ENCODE measurements around the gene IL18RAP. TPM values are rescaled to one million over a fixed set of nuclear protein-coding genes. Genes with fewer than 3 reads are reported as not detected.

IL18RAP gene
- polyA plus RNA-seq, 1 donor, result 1.0 TPM

GRCh38 chr2:102453501-102453900 lies 30.5 kb downstream of the IL18RAP start:
- Histone ChIP-seq H3K27me3 (ENCODE audit: control insufficient read depth, insufficient read depth, low read length) (no peaks in the 10 kb centered on the region), H3K27ac (ENCODE audit: low read length) (no peak overlapping the region), H3K4me3 (ENCODE audit: low read length) (no peak overlapping the region), H3K9me3 (ENCODE audit: control insufficient read depth, low read depth, low read length) (no peaks in the 10 kb centered on the region), H3K36me3 (ENCODE audit: control insufficient read depth, insufficient read depth, low read length) (no peaks in the 10 kb centered on the region), H3K4me1 (ENCODE audit: control insufficient read depth, insufficient read depth, low read length) (no peaks in the 10 kb centered on the region)
- DNase-seq, result peak; percentile 23 to 66
- 25% methylated on average over 1 of the region's 4 CpGs for WGBS (ENCODE audit: insufficient coverage, low lambda C conversion rate)

GRCh38 chr2:102455061-102455670 lies 32.2 kb downstream of the IL18RAP start:
- Histone ChIP-seq H3K4me1 (ENCODE audit: control insufficient read depth, insufficient read depth, low read length) (no peaks in the 10 kb centered on the region), H3K27ac (ENCODE audit: low read length) (no peak overlapping the region), H3K9me3 (ENCODE audit: control insufficient read depth, low read depth, low read length) (no peaks in the 10 kb centered on the region), H3K36me3 (ENCODE audit: control insufficient read depth, insufficient read depth, low read length) (no peaks in the 10 kb centered on the region), H3K4me3 (ENCODE audit: low read length) (no peak overlapping the region), H3K27me3 (ENCODE audit: control insufficient read depth, insufficient read depth, low read length) (no peaks in the 10 kb centered on the region)
- DNase-seq, result peak in 1 of 2 donors; percentile 9
- WGBS (ENCODE audit: insufficient coverage, low lambda C conversion rate), result no CpG with 5 or more reads among the region's 2 CpGs

DNA sequence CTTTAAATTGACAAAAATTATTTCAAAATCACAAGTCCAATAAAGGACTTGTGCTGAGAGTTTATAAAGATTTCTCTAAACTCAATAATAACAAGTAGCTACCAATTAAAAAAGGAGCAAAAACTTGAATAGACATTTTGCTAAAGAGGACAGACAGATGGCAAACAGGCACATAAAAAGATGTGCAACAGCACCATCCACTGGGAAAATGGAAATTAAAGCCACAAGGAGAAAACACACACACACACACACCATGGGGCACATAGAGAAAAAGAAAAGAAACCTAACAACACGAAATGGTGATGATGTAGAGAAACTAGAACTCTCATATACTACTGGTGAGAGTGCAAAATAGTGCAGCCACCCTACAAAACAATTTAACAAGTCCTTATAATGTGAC lies 37.5 kb downstream of the IL18RAP start:
- no peak for DNase-seq
- Histone ChIP-seq H3K36me3 (ENCODE audit: control insufficient read depth, insufficient read depth, low read length) (no peaks in the 10 kb centered on the region), H3K9me3 (ENCODE audit: control insufficient read depth, low read depth, low read length) (no peaks in the 10 kb centered on the region), H3K27me3 (ENCODE audit: control insufficient read depth, insufficient read depth, low read length) (no peaks in the 10 kb centered on the region), H3K27ac (ENCODE audit: low read length) (no peak overlapping the region), H3K4me1 (ENCODE audit: control insufficient read depth, insufficient read depth, low read length) (no peaks in the 10 kb centered on the region), H3K4me3 (ENCODE audit: low read length) (no peak overlapping the region)
- no CpG with 5 or more reads among the region's 1 CpG for WGBS (ENCODE audit: insufficient coverage, low lambda C conversion rate)

GRCh38 chr2:102461188-102461587 lies 38.2 kb downstream of the IL18RAP start:
- Histone ChIP-seq H3K36me3 (ENCODE audit: control insufficient read depth, insufficient read depth, low read length) (no peaks in the 10 kb centered on the region), H3K4me1 (ENCODE audit: control insufficient read depth, insufficient read depth, low read length) (no peaks in the 10 kb centered on the region), H3K27me3 (ENCODE audit: control insufficient read depth, insufficient read depth, low read length) (no peaks in the 10 kb centered on the region), H3K27ac (ENCODE audit: low read length) (no peak overlapping the region), H3K9me3 (ENCODE audit: control insufficient read depth, low read depth, low read length) (no peaks in the 10 kb centered on the region), H3K4me3 (ENCODE audit: low read length) (no peak overlapping the region)
- DNase-seq, result no peak
- WGBS (ENCODE audit: insufficient coverage, low lambda C conversion rate), result no CpG with 5 or more reads among the region's 6 CpGs

DNA sequence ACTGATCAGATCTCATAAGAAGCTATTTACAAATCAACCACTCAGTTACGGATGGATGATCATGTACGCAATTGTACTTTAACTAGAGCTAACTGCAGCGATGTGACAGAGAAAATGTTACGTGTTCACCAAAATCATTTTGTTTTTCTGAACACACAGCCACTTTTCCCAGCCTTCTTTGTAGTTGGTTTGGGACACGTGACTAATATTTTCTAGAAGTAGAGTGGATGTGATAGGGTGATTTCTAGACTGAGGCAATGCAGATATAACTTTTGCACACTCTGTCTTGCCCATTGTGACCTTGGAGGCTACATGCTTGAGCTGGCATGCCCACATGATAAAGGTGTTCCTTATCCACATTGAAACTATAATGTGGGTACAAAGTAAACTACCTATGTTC lies 40.2 kb downstream of the IL18RAP start:
- no peak overlapping the region for H3K27ac ChIP-seq (ENCODE audit: low read length)
- H3K9me3 ChIP-seq (ENCODE audit: control insufficient read depth, low read depth, low read length), result no peaks in the 10 kb centered on the region
- no peak overlapping the region for H3K4me3 ChIP-seq (ENCODE audit: low read length)
- H3K27me3 ChIP-seq (ENCODE audit: control insufficient read depth, insufficient read depth, low read length), result no peaks in the 10 kb centered on the region
- H3K4me1 ChIP-seq (ENCODE audit: control insufficient read depth, insufficient read depth, low read length), result no peaks in the 10 kb centered on the region
- 96% methylated on average over 5 of the region's 5 CpGs for WGBS (ENCODE audit: insufficient coverage, low lambda C conversion rate)
- no peak for DNase-seq
- H3K36me3 ChIP-seq (ENCODE audit: control insufficient read depth, insufficient read depth, low read length), result no peaks in the 10 kb centered on the region

DNA sequence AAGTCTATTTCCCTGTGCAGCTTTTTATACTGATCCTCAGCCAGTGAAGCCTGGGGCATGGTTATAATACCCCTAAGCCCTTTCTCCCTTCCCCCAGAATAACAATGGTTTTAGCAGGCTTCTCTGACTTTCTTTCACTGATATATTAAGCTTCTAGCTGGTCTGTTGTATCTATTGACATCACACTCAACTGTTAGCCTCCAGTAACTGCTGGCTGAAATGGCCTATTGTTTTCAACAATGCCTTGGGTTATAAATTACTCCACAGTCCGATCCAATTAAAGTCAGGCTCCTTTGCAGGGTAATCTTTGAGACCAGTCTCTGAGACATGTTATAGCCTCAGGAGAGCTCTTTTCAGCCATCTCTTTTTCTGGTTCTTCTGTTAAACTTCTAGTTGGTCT lies 47.2 kb downstream of the IL18RAP start:
- no CpG with 5 or more reads among the region's 1 CpG for WGBS (ENCODE audit: insufficient coverage, low lambda C conversion rate)
- DNase-seq, result no peak
- no peaks in the 10 kb centered on the region for H3K4me1 ChIP-seq (ENCODE audit: control insufficient read depth, insufficient read depth, low read length)

GRCh38 chr2:102473020-102473419 lies 50.1 kb downstream of the IL18RAP start, which contains the start of gene SLC9A4:
TSS of gene SLC9A4 (plus strand) at chr2:102473226. CDS start at chr2:102473760, 534 bp downstream.
- no peaks in the 10 kb centered on the region for H3K36me3 ChIP-seq (ENCODE audit: control insufficient read depth, insufficient read depth, low read length)
- H3K9me3 ChIP-seq (ENCODE audit: control insufficient read depth, low read depth, low read length), result no peaks in the 10 kb centered on the region
- no peaks in the 10 kb centered on the region for H3K4me1 ChIP-seq (ENCODE audit: control insufficient read depth, insufficient read depth, low read length)
- H3K27ac ChIP-seq (ENCODE audit: low read length), result no peak within 1 kb of the TSS
- no peaks in the 10 kb centered on the region for H3K27me3 ChIP-seq (ENCODE audit: control insufficient read depth, insufficient read depth, low read length)
- peak; percentile 17 to 44 for DNase-seq
- no peak within 1 kb of the TSS for H3K4me3 ChIP-seq (ENCODE audit: low read length)
- WGBS (ENCODE audit: insufficient coverage, low lambda C conversion rate), result no CpG with 5 or more reads among the region's 3 CpGs

More for the DNA sequence above, 47.2 kb downstream of the IL18RAP start:
- Histone ChIP-seq H3K4me3 (ENCODE audit: low read length) (no peak overlapping the region), H3K9me3 (ENCODE audit: control insufficient read depth, low read depth, low read length) (no peaks in the 10 kb centered on the region), H3K27ac (ENCODE audit: low read length) (no peak overlapping the region), H3K27me3 (ENCODE audit: control insufficient read depth, insufficient read depth, low read length) (no peaks in the 10 kb centered on the region), H3K36me3 (ENCODE audit: control insufficient read depth, insufficient read depth, low read length) (no peaks in the 10 kb centered on the region)

- Histone ChIP-seq H3K27ac (ENCODE audit: low read length) (no peak overlapping the region), H3K4me3 (ENCODE audit: low read length) (no peak overlapping the region), H3K36me3 (ENCODE audit: control insufficient read depth, insufficient read depth, low read length) (no peaks in the 10 kb centered on the region), H3K4me1 (ENCODE audit: control insufficient read depth, insufficient read depth, low read length) (no peaks in the 10 kb centered on the region), H3K27me3 (ENCODE audit: control insufficient read depth, insufficient read depth, low read length) (no peaks in the 10 kb centered on the region), H3K9me3 (ENCODE audit: control insufficient read depth, low read depth, low read length) (no peaks in the 10 kb centered on the region)
- WGBS (ENCODE audit: insufficient coverage, low lambda C conversion rate), result no CpG with 5 or more reads among the region's 3 CpGs
- DNase-seq, result no peak
These were observed 50.7 kb downstream of the IL18RAP start for GRCh38 chr2:102473631-102474030.

DNA sequence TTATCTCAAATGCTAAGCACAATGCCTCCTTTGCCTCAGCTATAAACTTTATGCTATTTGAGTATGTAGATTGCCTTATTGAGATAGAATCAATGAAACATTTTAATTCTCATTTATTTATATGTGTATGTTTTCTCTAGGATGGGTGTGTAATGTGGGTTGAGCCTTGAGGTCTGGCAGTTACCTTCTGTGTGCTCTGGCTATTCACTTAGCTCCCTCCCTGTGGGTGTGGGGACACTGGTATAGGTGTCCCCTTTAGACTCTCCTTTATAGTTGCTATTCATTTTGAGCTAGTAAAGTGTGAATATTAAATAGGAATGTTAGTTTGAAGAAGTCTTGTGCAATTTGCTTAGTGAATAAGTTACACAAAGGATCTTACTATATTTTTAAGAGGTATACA lies 51.8 kb downstream of the IL18RAP start:
- Histone ChIP-seq H3K27ac (ENCODE audit: low read length) (no peak overlapping the region), H3K4me3 (ENCODE audit: low read length) (no peak overlapping the region), H3K36me3 (ENCODE audit: control insufficient read depth, insufficient read depth, low read length) (no peaks in the 10 kb centered on the region), H3K9me3 (ENCODE audit: control insufficient read depth, low read depth, low read length) (no peaks in the 10 kb centered on the region), H3K27me3 (ENCODE audit: control insufficient read depth, insufficient read depth, low read length) (no peaks in the 10 kb centered on the region), H3K4me1 (ENCODE audit: control insufficient read depth, insufficient read depth, low read length) (no peaks in the 10 kb centered on the region)
- DNase-seq, result no peak

DNA sequence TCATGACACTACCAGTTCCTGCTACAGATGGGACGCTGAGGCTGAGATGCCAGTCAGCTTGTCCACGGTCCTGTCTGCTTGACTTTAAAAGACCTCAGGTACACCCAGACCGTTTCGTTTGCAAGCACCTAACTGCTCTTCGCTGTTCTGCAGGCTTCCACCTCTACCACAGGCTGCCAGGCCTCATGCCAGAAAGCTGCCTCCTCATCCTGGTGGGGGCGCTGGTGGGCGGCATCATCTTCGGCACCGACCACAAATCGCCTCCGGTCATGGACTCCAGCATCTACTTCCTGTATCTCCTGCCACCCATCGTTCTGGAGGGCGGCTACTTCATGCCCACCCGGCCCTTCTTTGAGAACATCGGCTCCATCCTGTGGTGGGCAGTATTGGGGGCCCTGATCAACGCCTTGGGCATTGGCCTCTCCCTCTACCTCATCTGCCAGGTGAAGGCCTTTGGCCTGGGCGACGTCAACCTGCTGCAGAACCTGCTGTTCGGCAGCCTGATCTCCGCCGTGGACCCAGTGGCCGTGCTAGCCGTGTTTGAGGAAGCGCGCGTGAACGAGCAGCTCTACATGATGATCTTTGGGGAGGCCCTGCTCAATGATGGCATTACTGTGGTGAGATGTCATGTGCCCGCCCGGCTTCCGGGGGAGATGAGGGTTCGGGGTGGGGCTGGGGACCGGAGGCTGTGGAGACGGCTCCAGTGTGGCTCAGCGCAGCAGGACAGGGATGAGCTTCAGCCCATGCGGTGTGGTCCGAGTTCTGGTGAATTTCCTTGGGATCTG lies 55.9 kb downstream of the IL18RAP start:
- H3K36me3 ChIP-seq (ENCODE audit: control insufficient read depth, insufficient read depth, low read length), result no peaks in the 10 kb centered on the region
- H3K4me1 ChIP-seq (ENCODE audit: control insufficient read depth, insufficient read depth, low read length), result no peaks in the 10 kb centered on the region
- no peak overlapping the region for H3K4me3 ChIP-seq (ENCODE audit: low read length)
- no peaks in the 10 kb centered on the region for H3K9me3 ChIP-seq (ENCODE audit: control insufficient read depth, low read depth, low read length)
- no peaks in the 10 kb centered on the region for H3K27me3 ChIP-seq (ENCODE audit: control insufficient read depth, insufficient read depth, low read length)
- DNase-seq, result no peak
- no peak overlapping the region for H3K27ac ChIP-seq (ENCODE audit: low read length)
- WGBS (ENCODE audit: insufficient coverage, low lambda C conversion rate), result 100% methylated on average over 2 of the region's 36 CpGs
